Fibroblast of skin of abdomen (primary cell): Measurements from ENCODE around the gene ROR2.

Source experiments
- DNase-seq: peaks from one replicate; pipeline ENCODE4 v3.0.0-alpha.2; 2013

ROR2 gene

GRCh38 chr9:91900055-91900796 is 49.8 kb downstream of the ROR2 start:
- no peak for DNase-seq

- DNase-seq: no peak
Observed at GRCh38 chr9:91899594-91899993, 50.4 kb downstream of the ROR2 start.

- no peak for DNase-seq
Observed at GRCh38 chr9:91899219-91899563, 50.8 kb downstream of the ROR2 start.

GRCh38 chr9:91898451-91899218 is 51.4 kb downstream of the ROR2 start:
- no peak for DNase-seq

GRCh38 chr9:91897201-91897600 is 52.8 kb downstream of the ROR2 start:
- peak; percentile 39 for DNase-seq

GRCh38 chr9:91896513-91897121 is 53.4 kb downstream of the ROR2 start:
- DNase-seq: peak; percentile 83

GRCh38 chr9:91896097-91896496 is 53.9 kb downstream of the ROR2 start:
- no peak for DNase-seq

GRCh38 chr9:91894536-91894935 is 55.5 kb downstream of the ROR2 start:
- DNase-seq: no peak

- no peak for DNase-seq
Observed at GRCh38 chr9:91894023-91894422, 56.0 kb downstream of the ROR2 start.

- DNase-seq: no peak
Observed at GRCh38 chr9:91891915-91892314, 58.1 kb downstream of the ROR2 start.

GRCh38 chr9:91890662-91891061 is 59.4 kb downstream of the ROR2 start:
- DNase-seq: no peak

GRCh38 chr9:91889161-91889911 is 60.7 kb downstream of the ROR2 start:
- no peak for DNase-seq

- DNase-seq: no peak
Observed at GRCh38 chr9:91886414-91887076, 63.5 kb downstream of the ROR2 start.

GRCh38 chr9:91885746-91886413 is 64.1 kb downstream of the ROR2 start:
- DNase-seq: no peak

GRCh38 chr9:91884696-91885687 is 65.0 kb downstream of the ROR2 start:
- peak; percentile 64 for DNase-seq

- DNase-seq: no peak
Observed at GRCh38 chr9:91884153-91884552, 65.9 kb downstream of the ROR2 start.

GRCh38 chr9:91883503-91883902 is 66.5 kb downstream of the ROR2 start:
- no peak for DNase-seq

GRCh38 chr9:91882627-91883026 is 67.4 kb downstream of the ROR2 start:
- DNase-seq: no peak

GRCh38 chr9:91880378-91880972 is 69.6 kb downstream of the ROR2 start:
- DNase-seq: no peak

GRCh38 chr9:91879231-91879630 is 70.8 kb downstream of the ROR2 start:
- DNase-seq: no peak
